Liver (tissue), 9 donors: ENCODE results near the gene HSD3B2. TPM values are rescaled to one million over a fixed set of nuclear protein-coding genes. Genes with fewer than 3 reads are reported as not detected.

Experiments
- DNase-seq: peaks from one replicate; pipeline ENCODE4 v3.0.0-alpha.2; 2017; ENCODE audit warnings: low spot score
- H3K27ac ChIP-seq, 2 donors: one replicate each; pipeline ENCODE4 v1.7.0; 2013; ENCODE audit warnings: inconsistent platforms in 2 of 2, low read length in 2 of 2, control low read depth in 1 of 2, low read depth in 1 of 2, mild to moderate bottlenecking in 1 of 2
- H3K27me3 ChIP-seq, 4 donors: one replicate each; pipeline versions ENCODE4 v1.6.1 to v1.7.0; 2013; ENCODE audit warnings: low read length in 3 of 4, inconsistent platforms in 1 of 4, mild to moderate bottlenecking in 1 of 4, moderate library complexity in 1 of 4; ENCODE audit not compliant: control insufficient read depth in 4 of 4, insufficient read depth in 4 of 4
- H3K36me3 ChIP-seq, 4 donors: one replicate each; pipeline versions ENCODE4 v1.6.1 to v1.7.0; 2013; ENCODE audit warnings: low read length in 3 of 4, mild to moderate bottlenecking in 3 of 4, low read depth in 1 of 4, moderate library complexity in 1 of 4; ENCODE audit not compliant: control insufficient read depth in 4 of 4, insufficient read depth in 3 of 4
- H3K4me1 ChIP-seq, 4 donors: one replicate each; pipeline versions ENCODE4 v1.6.1 to v1.7.0; 2013; ENCODE audit warnings: low read length in 3 of 4, mild to moderate bottlenecking in 3 of 4, moderate library complexity in 1 of 4; ENCODE audit not compliant: control insufficient read depth in 4 of 4, insufficient read depth in 4 of 4
- H3K4me3 ChIP-seq, 3 donors: one replicate each; pipeline versions ENCODE4 v1.6.1 to v1.7.0; 2013; ENCODE audit warnings: low read length in 3 of 3, control low read depth in 1 of 3, low read depth in 1 of 3, mild to moderate bottlenecking in 1 of 3
- H3K9ac ChIP-seq, 2 donors: one replicate each; pipeline ENCODE4 v1.7.0; 2013; ENCODE audit warnings: low read length in 2 of 2, mild to moderate bottlenecking in 2 of 2, moderate library complexity in 2 of 2, control low read depth in 1 of 2, low read depth in 1 of 2
- H3K9me3 ChIP-seq, 4 donors: one replicate each; pipeline versions ENCODE4 v1.6.1 to v1.7.0; 2013; ENCODE audit warnings: low read length in 3 of 4; ENCODE audit not compliant: control insufficient read depth in 4 of 4
- ATF3 ChIP-seq: IDR thresholded peaks from 2 replicates; pipeline ENCODE4 v1.6.1; 2016; ENCODE audit warnings: antibody characterized with exemption
- CTCF ChIP-seq: fragments of 150-350 bp; IDR thresholded peaks from 2 replicates; pipeline ENCODE4 v1.5.1; 2017; ENCODE audit warnings: improper control_type of control experiment, low read depth, low read length; ENCODE audit not compliant: missing input control
- EGR1 ChIP-seq, 2 donors: IDR thresholded peaks; 2 replicates each; pipeline ENCODE4 v1.6.1; 2016 to 2018; ENCODE audit warnings: antibody characterized with exemption in 2 of 2, low read depth in 2 of 2
- FOXA1 ChIP-seq: IDR thresholded peaks from 2 replicates; pipeline ENCODE4 v1.6.1; 2016; ENCODE audit warnings: antibody characterized with exemption
- FOXA2 ChIP-seq: IDR thresholded peaks from 2 replicates; pipeline ENCODE4 v1.6.1; 2016; ENCODE audit warnings: antibody characterized with exemption
- GABPA ChIP-seq, 2 donors: IDR thresholded peaks in 1 of 2; conservative IDR thresholded peaks in 1 of 2; 2 replicates each; pipeline ENCODE4 v1.6.1; 2016; ENCODE audit warnings: antibody characterized with exemption in 2 of 2, mild to moderate bottlenecking in 1 of 2, moderate library complexity in 1 of 2
- HNF4A ChIP-seq, 2 donors: conservative IDR thresholded peaks; 2 replicates each; pipeline ENCODE4 v1.6.1; 2016; ENCODE audit warnings: antibody characterized with exemption in 2 of 2, mild to moderate bottlenecking in 2 of 2
- HNF4G ChIP-seq: IDR thresholded peaks from 2 replicates; pipeline ENCODE4 v1.6.1; 2016; ENCODE audit warnings: antibody characterized with exemption
- JUND ChIP-seq, 2 donors: IDR thresholded peaks; 2 replicates each; pipeline ENCODE4 v1.6.1; 2016; ENCODE audit warnings: antibody characterized with exemption in 2 of 2
- MAX ChIP-seq: IDR thresholded peaks from 2 replicates; pipeline ENCODE4 v1.6.1; 2016; ENCODE audit warnings: antibody characterized with exemption
- NR2F2 ChIP-seq: IDR thresholded peaks from 2 replicates; pipeline ENCODE4 v1.6.1; 2016; ENCODE audit warnings: antibody characterized with exemption
- RAD21 ChIP-seq, 2 donors: IDR thresholded peaks; 2 replicates each; pipeline ENCODE4 v1.6.1; 2016; ENCODE audit warnings: antibody characterized with exemption in 2 of 2, mild to moderate bottlenecking in 2 of 2
- REST ChIP-seq: IDR thresholded peaks from 2 replicates; pipeline ENCODE4 v1.6.1; 2016; ENCODE audit warnings: antibody characterized with exemption, mild to moderate bottlenecking
- RXRA ChIP-seq, 2 donors: IDR thresholded peaks; 2 replicates each; pipeline ENCODE4 v1.6.1; 2017 to 2018; ENCODE audit warnings: antibody characterized with exemption in 2 of 2, mild to moderate bottlenecking in 1 of 2
- SP1 ChIP-seq: IDR thresholded peaks from 2 replicates; pipeline ENCODE4 v1.6.1; 2018; ENCODE audit warnings: antibody characterized with exemption, mild to moderate bottlenecking
- TAF1 ChIP-seq: conservative IDR thresholded peaks from 2 replicates; pipeline ENCODE4 v1.6.1; 2016; ENCODE audit warnings: antibody characterized with exemption, mild to moderate bottlenecking
- YY1 ChIP-seq: IDR thresholded peaks from 2 replicates; pipeline ENCODE4 v1.6.1; 2016; ENCODE audit warnings: antibody characterized with exemption, mild to moderate bottlenecking
- ZBTB33 ChIP-seq: IDR thresholded peaks from 2 replicates; pipeline ENCODE4 v1.6.1; 2016; ENCODE audit warnings: antibody characterized with exemption
- WGBS: extraction: QIAGEN DNeasy Blood & Tissue Kit; methylation state at CpG from one replicate; pipeline ENCODE4 v1.1.7; 2013; 5-methylcytosine and 5-hydroxymethylcytosine counted together
- polyA plus RNA-seq, 2 donors: library from polyadenylated mRNA; stranded (reverse) in 1 of 2; unstranded in 1 of 2; fragments of 200-250 nt in 1 of 2; fragments of >200 nt in 1 of 2; fragmentation: Nextera tagmentation in 1 of 2; extraction: Ambion mirVana in 1 of 2; gene quantifications; one replicate each; pipeline versions ENCODE4 v1.2.1 to v1.2.3, GENCODE V29; 2013 to 2015
- total RNA-seq, 2 donors: library from RNA; depleted of rRNA; stranded (reverse); fragments of >200 nt; gene quantifications; one replicate each; pipeline ENCODE4 v1.2.3, GENCODE V29; 2014
- donor health status: healthy.
- donor health status: healthy.
- donor health status: healthy.
- donor health status: healthy.
- donor health status: healthy.

HSD3B2 gene
- total and polyA plus RNA-seq, 4 donors: 0.14 to 0.25 (median 0.18) TPM; not detected in 1

- H3K27ac ChIP-seq: no peak overlapping the region
- WGBS: 89% methylated on average over 2 of the region's 2 CpGs
Observed at GRCh38 chr1:119430486-119430885, 15.5 kb downstream of the HSD3B2 start.

More at GRCh38 chr1:119430486-119430885, 15.5 kb downstream of the HSD3B2 start:
- H3K27me3 ChIP-seq: no peaks in the 10 kb centered on the region
- no peak for DNase-seq
- TF ChIP-seq FOXA2: no peak
- no peak for TF ChIP-seq GABPA (IDR thresholded peaks at IDR 0.05 in 1 of 2, conservative IDR thresholded peaks at IDR 0.05 in 1 of 2)
- TF ChIP-seq JUND (IDR thresholded peaks at IDR 0.05): no peak
- no peak for TF ChIP-seq MAX
- no peak for TF ChIP-seq EGR1 (IDR thresholded peaks at IDR 0.05; ENCODE audit: low read depth in 2 of 2)
- no peak for TF ChIP-seq NR2F2
- no peak for TF ChIP-seq RAD21 (IDR thresholded peaks at IDR 0.05)
- no peak for TF ChIP-seq REST
- no peak for TF ChIP-seq SP1
- TF ChIP-seq RXRA (IDR thresholded peaks at IDR 0.05): no peak
- no peak for TF ChIP-seq ZBTB33
- no peak for TF ChIP-seq YY1
- no peak for TF ChIP-seq TAF1
- no peak for TF ChIP-seq ATF3
- TF ChIP-seq HNF4G: no peak
- no peak for TF ChIP-seq CTCF
- TF ChIP-seq FOXA1: no peak
- no peak for TF ChIP-seq HNF4A (conservative IDR thresholded peaks at IDR 0.05)
- H3K9me3 ChIP-seq: no peaks in the 10 kb centered on the region
- no peak overlapping the region for H3K4me3 ChIP-seq
- H3K4me1 ChIP-seq: no peaks in the 10 kb centered on the region
- no peaks in the 10 kb centered on the region for H3K36me3 ChIP-seq
- H3K9ac ChIP-seq: no peak overlapping the region
